GM19043 (cell line): ENCODE results near the gene UROC1.

Experiments used
- ATAC-seq: cut with Tn5 transposase; IDR thresholded peaks from one replicate; pipeline ENCODE4 v1.9.1; 2021; ENCODE audit warnings: low read depth; ENCODE audit not compliant: unreplicated experiment

The UROC1 gene

DNA sequence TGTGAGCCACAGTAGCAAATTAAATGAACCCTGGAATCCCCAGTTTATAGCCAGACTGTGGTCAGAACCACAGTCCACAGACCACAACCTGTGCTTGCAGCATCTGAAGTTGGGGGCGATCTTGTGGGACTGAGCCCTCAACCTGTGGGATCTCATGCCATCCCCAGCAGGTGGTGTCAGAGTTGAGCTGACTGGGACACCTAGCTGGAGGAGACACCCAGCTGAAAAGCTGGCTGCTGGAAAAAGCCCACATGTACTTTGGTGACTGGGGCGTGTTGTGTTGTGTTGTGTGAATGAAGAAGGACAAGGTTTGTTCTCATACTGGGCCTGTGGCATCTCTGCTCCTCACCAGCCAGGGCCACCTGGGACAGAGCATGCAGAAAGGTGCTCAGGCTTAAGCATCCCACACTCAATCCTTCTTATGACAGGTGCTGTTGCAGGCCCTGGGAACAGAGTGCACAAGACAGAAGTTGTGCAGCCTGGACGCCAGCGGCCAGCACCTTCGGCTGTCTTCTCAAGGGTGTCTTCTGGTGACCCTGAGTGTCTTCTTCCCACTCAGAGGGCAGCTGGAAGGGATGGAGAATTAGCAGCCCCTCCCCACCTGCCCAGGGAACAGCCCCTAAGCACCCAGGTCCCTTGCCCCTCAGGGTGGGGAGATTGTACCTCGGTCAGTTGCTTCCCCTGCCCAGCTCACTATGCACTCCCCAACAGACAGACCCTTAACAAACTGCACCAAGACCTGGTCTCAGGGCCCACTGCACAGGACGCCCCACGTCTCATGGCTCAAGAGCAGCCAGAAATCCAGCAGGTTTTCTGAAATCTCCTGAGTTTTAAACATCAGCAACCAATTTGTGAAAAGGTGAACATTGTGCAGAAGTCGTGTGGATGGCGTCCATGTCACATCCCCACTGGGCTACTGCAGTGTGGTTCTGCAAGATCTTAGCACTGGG lies 2.2 kb upstream of the UROC1 start:
- ATAC-seq: no peak

DNA sequence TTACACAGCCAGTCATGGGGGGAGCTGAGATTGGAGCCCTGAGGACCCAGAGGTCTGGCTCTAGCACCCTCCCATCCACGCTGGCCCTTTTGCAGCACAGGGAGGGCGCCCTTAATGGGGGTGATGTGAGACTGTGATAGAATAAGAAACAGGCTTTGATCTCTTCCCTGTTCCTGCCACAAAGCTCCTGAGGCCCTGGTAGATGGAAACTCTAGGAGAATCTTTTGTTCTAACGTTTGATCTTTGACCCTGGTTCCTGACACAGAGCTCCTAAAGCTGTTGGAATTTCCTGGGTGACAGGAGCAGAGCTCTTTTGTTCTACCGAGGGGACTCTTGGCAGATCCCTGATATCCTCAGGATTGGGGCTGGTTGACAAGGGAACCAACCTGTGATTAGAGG lies 1.2 kb upstream of the UROC1 start:
- no peak for ATAC-seq

DNA sequence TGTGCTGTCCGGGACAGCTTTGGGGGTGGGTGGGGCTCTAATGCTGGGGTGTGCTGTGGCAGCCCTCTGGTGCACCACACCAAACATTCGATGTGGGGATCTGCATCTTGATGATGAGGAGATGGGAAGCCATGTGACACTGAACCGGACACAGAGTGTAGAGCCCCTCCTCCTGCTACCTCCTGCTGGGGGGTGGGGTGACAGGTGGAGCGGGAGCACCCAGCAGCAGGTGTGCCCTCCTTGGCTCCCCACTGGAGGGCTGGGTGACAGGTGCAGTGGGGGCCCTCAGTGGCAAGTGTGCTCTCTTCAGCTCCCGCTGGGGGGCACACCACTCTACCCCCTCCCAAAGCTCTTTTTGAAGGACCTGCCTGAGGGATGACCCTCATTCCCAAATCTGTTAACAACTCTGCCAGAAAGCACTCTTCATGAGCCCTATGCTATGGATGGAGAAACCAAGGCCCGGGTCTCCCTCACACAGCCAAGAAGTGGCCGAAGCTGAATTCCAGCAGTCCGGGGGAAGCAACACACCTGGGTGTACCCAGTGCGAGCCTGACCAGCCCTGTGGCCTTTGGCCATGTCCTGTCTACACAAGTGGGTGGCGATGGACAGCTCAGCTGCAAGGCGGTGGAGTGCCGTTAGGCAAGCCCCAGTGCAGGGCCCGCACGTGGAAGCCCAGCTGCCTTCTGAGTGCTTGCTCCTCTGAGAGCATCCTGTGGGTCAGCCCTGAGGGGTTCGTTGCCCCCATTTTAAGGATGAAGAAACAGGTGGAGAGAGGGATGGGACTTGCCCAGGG lies 609 bp upstream of the UROC1 start:
- no peak for ATAC-seq

DNA sequence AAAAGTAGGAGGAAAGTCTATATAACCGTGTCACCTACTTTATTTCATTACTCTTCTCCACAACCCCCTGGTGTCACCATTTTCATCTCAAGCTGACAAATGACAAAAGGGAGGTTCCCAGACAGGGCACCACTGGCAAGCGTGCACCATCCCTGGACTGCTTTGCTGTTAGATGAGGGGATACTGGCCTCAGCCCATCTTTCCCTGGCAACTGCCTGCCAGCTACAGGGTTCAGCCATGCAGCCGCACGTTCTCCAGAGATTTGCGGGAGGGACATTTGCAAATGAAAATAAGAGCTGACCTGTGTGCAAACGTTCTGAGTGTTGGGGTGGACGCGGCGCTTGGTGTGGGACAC lies 660 bp downstream of the UROC1 start:
- ATAC-seq: no peak

DNA sequence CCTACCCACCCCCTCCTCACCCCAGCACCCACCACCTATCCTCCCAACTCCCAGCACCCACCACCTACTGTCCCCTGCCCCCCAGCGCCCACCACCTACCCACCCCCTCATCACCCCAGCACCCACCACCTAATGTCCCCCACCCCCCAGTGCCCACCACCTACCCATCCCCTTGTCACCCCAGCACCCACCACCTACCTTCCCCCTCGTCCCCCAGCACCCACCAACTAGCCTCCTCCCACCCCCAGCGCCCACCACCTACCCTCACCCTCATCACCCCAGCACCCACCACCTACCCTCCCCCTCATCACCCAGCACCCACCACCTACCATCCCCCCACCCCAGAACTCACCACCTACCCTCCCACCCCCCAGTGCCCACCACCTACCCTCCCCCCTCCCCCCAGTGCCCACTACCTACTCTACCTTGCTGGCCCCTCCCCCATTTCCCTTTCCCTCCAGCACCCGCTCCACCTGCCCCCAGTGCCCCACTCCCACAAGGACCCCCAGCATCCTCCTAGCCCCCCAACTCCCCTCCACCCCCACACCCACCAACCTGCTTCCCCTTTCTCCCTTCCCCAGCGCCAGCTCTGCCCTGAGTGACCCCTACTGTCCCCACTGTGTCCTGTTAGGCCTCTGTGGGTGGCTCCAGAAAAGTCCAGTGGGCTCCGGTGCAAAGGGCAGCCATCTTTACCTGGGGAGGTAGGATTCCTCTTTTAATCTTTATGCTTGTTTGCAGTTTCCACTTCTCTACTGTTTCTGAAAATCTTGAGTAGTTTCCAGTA lies 1.2 kb downstream of the UROC1 start:
- ATAC-seq: no peak

DNA sequence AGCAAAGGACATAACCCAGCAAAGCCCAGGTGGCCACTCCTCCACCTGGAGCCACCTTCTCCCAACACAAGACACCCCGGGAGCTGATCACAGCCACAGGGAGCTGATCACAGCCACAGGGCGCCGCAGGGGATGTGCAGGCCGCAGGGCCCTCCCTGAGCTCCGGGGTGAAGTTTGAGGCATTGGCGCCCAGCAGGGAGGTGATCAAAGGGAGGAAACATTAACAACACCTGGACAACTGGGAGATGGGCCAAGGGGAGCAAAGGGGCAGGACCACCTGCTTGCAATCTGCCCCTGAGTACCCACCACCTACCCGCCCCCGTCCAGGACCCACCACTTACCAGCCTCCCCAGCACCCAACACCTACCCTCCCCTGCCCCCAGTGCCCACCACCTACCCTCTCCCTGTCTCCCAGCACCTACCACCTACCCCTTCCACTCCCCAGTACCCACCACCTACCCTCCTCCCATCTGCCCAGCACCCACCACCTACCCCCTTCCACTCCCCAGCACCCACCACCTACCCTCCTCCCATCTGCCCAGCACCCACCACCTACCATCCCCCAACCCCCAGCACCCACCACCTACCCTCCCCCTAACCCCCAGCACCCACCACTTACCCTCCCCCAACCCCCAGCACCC lies 2.4 kb downstream of the UROC1 start:
- no peak for ATAC-seq

DNA sequence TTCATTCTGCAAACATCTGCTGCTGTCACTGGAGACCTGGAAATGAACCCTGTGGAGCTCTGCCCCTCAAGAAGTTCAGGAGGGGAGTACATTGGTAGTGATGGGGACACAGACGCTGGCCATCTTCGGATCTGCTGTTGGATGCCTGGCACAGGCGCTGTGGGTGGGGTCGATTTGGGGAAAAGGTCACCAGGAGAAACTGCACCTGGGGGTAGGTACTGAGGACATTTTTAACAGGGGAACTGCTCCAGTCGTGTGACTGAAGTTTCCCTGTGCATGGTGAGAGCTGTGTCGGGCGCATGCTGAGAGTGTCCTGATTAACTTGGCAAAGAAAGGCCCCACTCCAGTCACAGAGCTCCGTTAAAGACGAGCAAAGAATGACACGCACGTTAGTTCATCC lies 3.4 kb downstream of the UROC1 start:
- ATAC-seq: no peak

DNA sequence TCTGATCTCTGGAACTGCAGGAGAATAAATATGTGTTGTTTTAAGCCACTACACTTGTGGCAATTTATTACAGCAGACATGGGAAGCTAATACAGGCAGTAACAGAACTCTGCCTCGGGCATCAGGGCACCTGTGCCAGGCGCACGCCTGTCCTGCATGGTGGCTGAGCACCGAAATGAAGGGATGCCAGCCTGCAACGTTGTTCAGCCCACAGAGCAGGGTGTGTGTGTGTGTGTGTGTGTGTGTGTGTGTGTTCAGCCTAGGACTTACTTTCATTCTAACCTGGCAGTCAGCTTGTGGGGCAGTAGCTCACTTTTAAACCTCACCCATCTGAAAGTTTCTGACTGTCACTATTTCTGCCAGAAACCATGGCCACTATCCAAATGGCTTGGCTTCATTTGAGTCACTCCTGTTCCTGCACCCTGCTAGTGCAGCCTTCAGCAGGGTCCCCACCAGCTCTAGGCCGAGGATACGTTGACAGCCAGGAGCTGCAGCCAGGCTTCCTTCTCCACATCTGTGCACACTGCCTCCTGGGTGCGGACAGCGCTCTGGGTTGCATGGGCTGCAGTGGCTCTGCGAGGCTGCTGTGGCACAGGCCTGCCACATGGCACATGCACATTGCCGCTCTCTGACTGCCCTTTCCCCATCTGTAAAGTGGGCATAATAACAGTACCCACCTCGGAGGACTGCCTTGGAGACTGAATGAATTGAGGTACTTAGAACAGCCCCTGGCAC lies 4.5 kb downstream of the UROC1 start:
- ATAC-seq: no peak

DNA sequence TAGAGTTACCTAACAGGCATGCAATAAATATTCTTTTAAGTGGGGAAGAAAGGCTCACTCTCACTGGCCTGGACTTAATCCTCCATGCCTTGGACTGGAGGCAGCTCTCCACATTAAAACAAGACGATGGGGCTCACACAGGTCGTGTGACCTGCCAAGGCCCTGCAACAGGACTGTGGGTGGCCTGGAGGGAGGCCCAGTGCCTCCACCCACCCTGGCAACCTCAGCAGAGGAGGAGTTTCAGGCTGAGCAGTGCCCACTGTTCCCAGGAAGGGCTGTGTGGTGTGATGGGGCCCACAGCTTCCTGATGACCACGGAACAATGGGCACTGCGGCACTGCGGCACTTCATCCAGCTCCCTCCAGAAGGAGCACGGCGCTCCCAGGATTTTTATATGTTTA lies 5.5 kb downstream of the UROC1 start:
- ATAC-seq: no peak

DNA sequence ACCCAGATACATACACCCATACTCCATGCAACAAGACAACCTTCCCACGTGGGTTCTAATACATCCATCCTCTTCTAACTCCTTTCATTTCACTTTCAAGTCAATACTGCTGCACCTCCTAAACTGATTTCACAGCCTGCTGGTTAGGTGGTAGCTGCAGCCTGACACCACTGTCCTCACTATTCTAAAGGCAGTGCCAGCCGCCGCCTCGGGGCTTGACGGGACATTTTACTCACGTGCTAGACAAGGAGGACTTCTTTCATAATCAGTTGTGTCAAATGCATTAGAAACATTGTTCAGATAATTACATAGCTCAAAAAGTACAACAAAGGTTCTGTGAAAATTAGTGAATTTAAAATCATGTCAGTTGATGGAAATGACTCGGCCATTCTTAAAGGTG lies 6.3 kb downstream of the UROC1 start:
- no peak for ATAC-seq

DNA sequence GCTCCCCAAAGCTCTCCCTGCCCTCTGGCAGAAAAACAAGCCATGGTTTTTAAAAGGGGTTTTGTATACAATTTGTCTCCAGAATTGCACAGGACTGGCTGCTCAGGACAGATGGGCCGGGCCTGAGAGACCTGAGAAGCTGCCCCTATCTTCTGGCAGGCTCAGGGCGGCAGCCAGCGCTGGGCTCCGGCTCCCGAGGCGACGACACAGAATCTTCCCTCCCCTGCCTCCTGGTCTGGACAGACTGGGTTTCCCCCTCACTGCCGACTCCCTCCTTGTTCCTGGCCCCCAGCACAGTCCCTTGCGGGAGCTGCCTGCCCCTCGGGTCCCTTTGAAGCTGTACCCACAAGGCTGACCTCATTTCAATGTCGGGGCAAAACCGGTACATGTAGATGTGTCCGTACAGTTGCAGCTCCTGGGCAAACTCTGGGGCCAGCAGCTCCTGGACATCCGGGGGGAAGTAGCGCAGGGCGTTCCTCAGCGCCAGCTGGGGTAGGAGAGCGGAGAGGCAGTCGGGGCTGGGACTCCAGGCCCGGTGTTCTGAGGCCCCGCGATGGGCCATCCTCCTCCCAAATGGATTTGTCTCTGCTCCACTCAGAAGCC lies 7.2 kb downstream of the UROC1 start:
- ATAC-seq: no peak

DNA sequence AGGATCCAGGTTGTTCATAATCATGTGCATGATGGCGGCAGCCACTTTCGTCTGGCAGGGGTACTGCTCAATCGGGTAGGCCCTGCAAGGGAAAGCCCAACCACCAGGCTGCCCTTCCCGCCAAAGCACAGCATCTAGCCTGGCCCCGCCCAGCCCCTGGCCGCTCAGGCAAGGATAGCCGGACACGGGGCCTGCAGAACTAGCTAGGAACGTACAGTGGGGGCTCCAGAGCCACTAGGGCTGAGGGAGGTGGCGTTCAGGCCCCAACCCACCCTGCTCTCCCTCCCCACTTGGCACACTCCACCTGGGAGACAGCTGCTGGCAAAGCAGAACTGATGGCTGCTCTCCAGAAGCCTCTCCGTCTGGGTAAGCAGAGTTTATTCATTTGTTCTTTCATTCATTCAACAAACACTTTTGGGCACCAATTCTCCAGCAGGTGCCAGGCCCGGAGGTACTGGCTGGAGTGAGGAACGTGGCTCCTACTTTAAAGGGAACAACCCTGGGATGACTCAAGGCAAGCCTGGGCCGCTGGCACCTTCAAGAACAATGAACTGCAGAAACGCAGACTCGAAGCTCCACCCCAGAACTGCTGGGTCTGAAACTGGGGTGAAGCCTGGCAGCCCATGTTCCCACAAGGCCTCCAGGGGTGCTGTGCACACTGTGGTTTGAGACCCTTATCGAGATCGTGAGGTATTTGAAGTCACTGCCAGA lies 7.8 kb downstream of the UROC1 start:
- ATAC-seq: no peak

DNA sequence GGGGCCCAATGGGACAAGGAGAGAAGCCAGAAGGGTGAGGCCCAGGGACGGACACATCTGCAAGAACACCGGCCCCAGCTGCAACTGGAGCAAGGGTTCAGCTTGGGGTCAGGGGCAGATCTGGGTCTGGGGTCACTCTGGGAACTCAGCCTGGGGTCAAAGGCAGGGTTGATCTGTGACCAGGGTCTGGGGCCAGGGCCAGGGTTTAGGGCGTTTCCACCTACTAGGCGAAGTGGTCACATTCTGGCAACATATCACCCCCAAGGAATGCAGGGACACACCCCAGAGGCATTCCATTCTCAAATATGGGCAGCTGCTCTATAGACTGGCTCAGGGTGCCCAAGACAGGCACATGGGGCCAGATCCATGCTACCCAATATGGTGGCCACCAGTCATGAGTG lies 9.0 kb downstream of the UROC1 start:
- ATAC-seq: no peak

DNA sequence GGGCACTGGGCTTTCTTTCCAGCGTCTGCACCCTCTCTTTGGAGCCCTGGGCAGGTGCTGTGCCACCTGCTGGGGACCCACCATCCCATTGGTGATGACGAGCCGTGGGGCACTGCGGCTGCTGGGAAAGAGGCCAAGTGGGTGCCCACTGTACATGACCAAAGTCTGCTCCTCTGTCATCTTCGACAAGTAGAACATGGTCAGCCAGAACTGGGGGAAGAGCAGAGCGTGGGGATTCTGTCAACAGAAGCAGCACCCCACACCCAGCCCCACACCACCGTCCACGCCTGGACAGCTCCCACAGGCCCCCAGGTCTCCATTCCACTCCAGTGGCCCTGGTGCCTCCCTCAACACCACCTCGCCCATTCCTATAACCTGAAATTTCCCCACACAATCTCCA lies 9.7 kb downstream of the UROC1 start:
- no peak for ATAC-seq

DNA sequence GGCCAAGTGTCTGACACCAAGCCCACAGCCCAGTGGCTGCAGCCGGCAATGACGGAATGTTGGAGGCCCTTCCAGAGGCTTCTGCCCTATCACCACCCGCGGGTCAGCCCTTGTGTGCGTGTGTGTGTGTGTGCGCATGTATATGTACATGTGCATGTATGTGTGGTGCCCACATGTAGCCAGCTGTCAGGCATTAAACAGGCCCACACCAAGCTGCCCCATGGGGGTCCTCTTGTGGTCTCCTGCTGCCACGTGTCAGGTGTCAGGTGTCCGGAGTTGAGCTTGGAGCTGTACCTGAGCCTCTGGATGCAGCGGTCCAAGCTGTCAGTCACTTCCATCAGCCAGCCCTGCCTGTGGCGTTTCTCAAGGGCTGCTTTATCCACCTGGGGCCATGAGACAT lies 13.9 kb downstream of the UROC1 start:
- no peak for ATAC-seq

DNA sequence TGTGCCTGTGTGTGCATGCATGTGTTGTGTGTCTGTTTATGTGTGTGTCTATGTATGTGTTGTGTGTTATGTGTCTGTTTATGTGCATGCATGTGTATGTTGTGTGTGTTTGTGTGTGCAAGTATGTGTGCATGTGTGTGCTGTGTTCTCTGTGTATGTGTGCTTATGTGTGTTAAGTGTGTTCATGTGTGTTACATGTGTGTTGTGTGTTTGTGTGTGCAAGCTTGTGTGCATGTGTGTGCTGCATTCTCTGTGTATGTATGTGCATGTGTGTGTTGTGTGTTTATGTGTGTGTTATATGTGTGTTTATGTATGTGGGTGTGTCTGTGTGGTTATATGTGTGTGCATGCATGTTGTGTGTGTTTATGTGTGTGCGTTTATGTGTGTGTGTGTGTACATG lies 14.9 kb downstream of the UROC1 start:
- no peak for ATAC-seq

DNA sequence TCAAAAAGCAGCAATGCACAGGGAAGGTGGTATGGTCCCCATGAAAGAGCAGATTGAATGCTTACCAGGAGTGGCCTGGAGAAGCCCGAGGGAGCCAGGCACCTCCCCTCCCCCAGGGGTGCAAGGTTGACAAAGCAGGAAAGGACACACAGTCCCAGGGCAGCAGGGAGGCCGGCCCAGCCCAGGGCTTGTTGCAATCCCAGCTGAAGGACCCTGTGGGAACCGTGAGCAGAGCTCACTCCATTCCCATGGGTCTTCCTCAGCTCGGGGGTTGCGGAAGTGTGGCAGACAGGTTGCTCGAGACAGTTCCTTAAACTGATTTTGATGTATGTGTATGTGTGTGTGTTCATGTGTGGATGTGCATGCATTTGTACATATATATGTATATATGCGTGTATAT lies 15.8 kb downstream of the UROC1 start:
- no peak for ATAC-seq

DNA sequence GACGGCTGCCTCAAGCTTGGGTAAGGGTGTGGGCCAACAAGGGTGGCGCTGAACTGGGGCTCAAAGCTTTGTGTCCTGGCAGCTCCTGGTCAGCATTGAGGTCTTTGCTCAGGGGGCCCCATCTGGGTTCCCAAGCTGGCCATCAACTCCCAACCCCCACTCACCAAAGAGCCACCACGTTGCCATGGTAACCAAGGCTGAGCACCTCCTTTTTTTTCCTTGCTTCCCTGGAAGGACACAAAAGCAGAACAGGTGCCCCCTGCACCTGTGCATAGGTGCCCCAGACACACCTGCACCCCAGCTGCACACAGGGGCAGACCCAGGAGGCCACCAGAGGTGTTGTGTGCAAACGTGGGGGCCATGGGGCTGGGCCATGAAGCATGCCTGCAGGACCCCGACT lies 16.5 kb downstream of the UROC1 start:
- ATAC-seq: no peak

DNA sequence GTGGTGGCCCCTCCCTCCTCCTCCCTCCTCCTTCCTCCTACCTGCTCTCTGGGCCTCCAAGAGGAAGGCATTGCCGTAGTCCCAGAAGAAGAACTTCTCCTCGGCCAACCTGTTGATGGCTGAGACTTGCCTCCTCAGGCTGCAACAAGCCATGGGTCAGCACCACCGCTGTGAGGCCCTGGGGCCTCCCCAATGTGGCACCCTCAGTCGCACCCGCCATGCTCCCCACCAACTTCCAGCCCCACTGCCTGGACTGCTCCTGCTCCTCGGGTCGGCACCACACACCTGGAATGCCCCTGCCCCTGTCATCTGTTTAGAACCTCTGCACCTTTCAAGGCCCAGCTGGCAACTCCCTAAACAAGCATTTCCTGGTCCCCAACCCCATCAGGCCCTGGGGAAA lies 17.6 kb downstream of the UROC1 start:
- no peak for ATAC-seq
